ENCODE measurements around the gene WNT8B. TPM values are rescaled to one million over a fixed set of nuclear protein-coding genes. Genes with fewer than 3 reads are reported as not detected.

WNT8B gene
- total and polyA plus RNA-seq, 12 donors: 0.03 to 0.97 (median 0.53) TPM; not detected in 5

GRCh38 chr10:100433253-100434240, 29.3 kb upstream of the WNT8B start:
- TF ChIP-seq POLR2A (IDR thresholded peaks at IDR 0.05) (peak in 1 of 2 donors; percentile 12), CTCF (IDR thresholded peaks at IDR 0.05) (peak; percentile 99 to 100 (median 100))
- 23 to 26% (median 25%) methylated on average over 13 of the region's 13 CpGs for WGBS, 4 donors
- Histone ChIP-seq H3K4me3 (no peak overlapping the region), H3K27ac (no peak overlapping the region), H3K36me3 (replicated peaks in 1 of 2) (no peaks in the 10 kb centered on the region), H3K9me3 (replicated peaks in 1 of 3) (no peaks in the 10 kb centered on the region), H3K27me3 (no peaks in the 10 kb centered on the region), H3K4me1 (replicated peaks in 1 of 2) (no peaks in the 10 kb centered on the region)
- intact Hi-C loops (cut with DNase I): loop anchor here (2.0 to 10.0 kb wide), 2 partner anchors 81 to 95 kb away; partner anchors contain the start of gene SEC31B (in 1 of the 2)
- peak; percentile 88 to 99 (median 97) for DNase-seq

GRCh38 chr10:100436255-100436654, 26.6 kb upstream of the WNT8B start:
- TF ChIP-seq CTCF (IDR thresholded peaks at IDR 0.05) (no peak), POLR2A (IDR thresholded peaks at IDR 0.05) (no peak)
- intact Hi-C loops (cut with DNase I): loop anchor here (5.0 to 10.0 kb wide), 2 partner anchors 71 to 79 kb away; partner anchors contain the start of gene SEC31B (in 1 of the 2)
- H3K27me3 ChIP-seq: no peaks in the 10 kb centered on the region
- 68 to 79% (median 75%) methylated on average over 3 of the region's 3 CpGs for WGBS, 4 donors
- H3K4me1 ChIP-seq (replicated peaks in 1 of 2): no peaks in the 10 kb centered on the region
- no peak overlapping the region for H3K4me3 ChIP-seq
- H3K9me3 ChIP-seq (replicated peaks in 1 of 3): no peaks in the 10 kb centered on the region
- no peaks in the 10 kb centered on the region for H3K36me3 ChIP-seq (replicated peaks in 1 of 2)
- H3K27ac ChIP-seq: no peak overlapping the region
- DNase-seq: no peak

- DNase-seq: no peak
- Histone ChIP-seq H3K27ac (no peak overlapping the region), H3K4me3 (no peak overlapping the region), H3K36me3 (replicated peaks in 1 of 2) (no peaks in the 10 kb centered on the region), H3K9me3 (replicated peaks in 1 of 3) (no peaks in the 10 kb centered on the region), H3K27me3 (no peaks in the 10 kb centered on the region), H3K4me1 (replicated peaks in 1 of 2) (no peaks in the 10 kb centered on the region)
- intact Hi-C loops (cut with DNase I): loop anchor here (5.0 to 10.0 kb wide), 2 partner anchors 69 to 76 kb away; partner anchors contain the start of gene SEC31B (in 1 of the 2)
- TF ChIP-seq CTCF (IDR thresholded peaks at IDR 0.05): no peak
- no peak for TF ChIP-seq POLR2A (IDR thresholded peaks at IDR 0.05)
- WGBS, 4 donors: 84 to 94% (median 89%) methylated on average over 6 of the region's 6 CpGs
Observed at GRCh38 chr10:100438674-100439315, 24.0 kb upstream of the WNT8B start.

GRCh38 chr10:100442548-100442947, 20.3 kb upstream of the WNT8B start:
- intact Hi-C loops (cut with DNase I): no loop called here

More at GRCh38 chr10:100442548-100442947, 20.3 kb upstream of the WNT8B start:
- Histone ChIP-seq H3K4me1 (replicated peaks in 1 of 2) (no peaks in the 10 kb centered on the region), H3K27me3 (peaks cover 4% of the 10 kb centered on the region), H3K9me3 (replicated peaks in 1 of 3) (no peaks in the 10 kb centered on the region), H3K4me3 (no peak overlapping the region), H3K27ac (no peak overlapping the region), H3K36me3 (replicated peaks in 1 of 2) (no peaks in the 10 kb centered on the region)
- no peak for DNase-seq
- TF ChIP-seq CTCF (IDR thresholded peaks at IDR 0.05): no peak
- TF ChIP-seq POLR2A (IDR thresholded peaks at IDR 0.05): no peak
- WGBS, 4 donors: 84 to 95% (median 89%) methylated on average over 3 of the region's 3 CpGs
